Measurements from ENCODE around the gene SRRM5.
"Not testable (repeated sequence)": the region's sequence is repeated elsewhere in the genome, so short reads cannot be mapped to it uniquely, and the experiment has no call there.

SRRM5 gene

GRCh38 chr19:43640424-43640757 lies 28.5 kb downstream of the SRRM5 start:
- no peak for DNase-seq

GRCh38 chr19:43641333-43641732 lies 29.4 kb downstream of the SRRM5 start:
- DNase-seq, result no peak

- DNase-seq, result no peak
Observed at GRCh38 chr19:43642531-43642930, 30.6 kb downstream of the SRRM5 start.

- no peak for DNase-seq
Observed at GRCh38 chr19:43643326-43643725, 31.4 kb downstream of the SRRM5 start.

- no peak for DNase-seq
Observed at GRCh38 chr19:43644181-43644580, 32.3 kb downstream of the SRRM5 start.

- no peak for DNase-seq
Observed at GRCh38 chr19:43648633-43649032, 36.7 kb downstream of the SRRM5 start.

GRCh38 chr19:43649514-43649913 lies 37.6 kb downstream of the SRRM5 start:
- DNase-seq, result no peak

- DNase-seq, result not testable (repeated sequence)
Observed at GRCh38 chr19:43650276-43650675, 38.4 kb downstream of the SRRM5 start.

GRCh38 chr19:43651758-43652545 lies 40.1 kb downstream of the SRRM5 start:
- no peak for DNase-seq

GRCh38 chr19:43652546-43652874 lies 40.6 kb downstream of the SRRM5 start:
- no peak for DNase-seq

- no peak for DNase-seq
Observed at GRCh38 chr19:43656436-43656835, 44.5 kb downstream of the SRRM5 start.

- DNase-seq, result no peak
Observed at GRCh38 chr19:43658001-43658400, 46.1 kb downstream of the SRRM5 start.

- DNase-seq, result no peak
Observed at GRCh38 chr19:43658494-43658893, 46.6 kb downstream of the SRRM5 start.

- DNase-seq, result no peak
Observed at GRCh38 chr19:43660301-43660970, 48.5 kb downstream of the SRRM5 start.

GRCh38 chr19:43660971-43661360 lies 49.1 kb downstream of the SRRM5 start:
- DNase-seq, result no peak

- no peak for DNase-seq
Observed at GRCh38 chr19:43662487-43662886, 50.6 kb downstream of the SRRM5 start.

- DNase-seq, result no peak
Observed at GRCh38 chr19:43664018-43664417, 52.1 kb downstream of the SRRM5 start.
